Erythroblast (primary cell): ENCODE results near the gene USP2.

Experiments
- GATA1 ChIP-seq: IDR thresholded peaks from 2 replicates; pipeline ENCODE4 v1.6.1; 2011; ENCODE audit warnings: low read depth, mild to moderate bottlenecking, control low read depth, low read length, moderate library complexity
- POLR2A ChIP-seq: IDR thresholded peaks from 2 replicates; pipeline ENCODE4 v1.6.1; 2011; ENCODE audit warnings: mild to moderate bottlenecking, low read length

DNA sequence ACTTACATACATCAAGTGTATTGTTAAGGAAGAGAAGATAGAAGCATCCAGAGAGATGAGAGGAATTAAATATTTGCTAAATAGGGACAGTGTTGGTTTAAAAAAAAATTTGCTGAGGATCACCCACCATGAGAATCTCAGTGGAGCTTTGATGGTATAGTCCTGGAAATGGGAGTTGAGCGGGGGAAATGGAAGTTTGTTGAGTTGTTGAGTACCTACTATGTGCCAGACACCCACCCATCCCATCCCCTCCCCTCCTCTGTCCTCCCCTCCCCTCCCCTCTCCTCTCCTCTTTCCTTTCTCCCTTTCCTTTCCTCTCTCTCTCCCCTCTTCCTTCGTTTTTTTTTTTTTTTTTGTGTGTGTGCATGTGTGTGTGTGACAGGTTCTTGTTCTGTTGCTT lies 30.3 kb downstream of the USP2 start:
- no peak for TF ChIP-seq POLR2A
- TF ChIP-seq GATA1, result no peak
